D721Med (cell line): ENCODE measurements around the gene PRLR.

ENCODE experiments used
- DNase-seq: peaks from one replicate; pipeline ENCODE4 v3.0.0; 2011; ENCODE audit warnings: low spot score; ENCODE audit not compliant: insufficient read length
- FAIRE-seq: peaks from 2 replicates; lab custom pipeline; 2011; peaks lifted over from hg19 to GRCh38; lab: Jason Lieb, UNC
- TF ChIP-seq, protein P1 (sequence below): IDR thresholded peaks from 2 replicates; pipeline ENCODE4 v1.5.1; 2012; ENCODE audit warnings: mild to moderate bottlenecking, control low read depth; ENCODE audit not compliant: insufficient read depth; ENCODE audit errors: missing control alignments

The PRLR gene

DNA sequence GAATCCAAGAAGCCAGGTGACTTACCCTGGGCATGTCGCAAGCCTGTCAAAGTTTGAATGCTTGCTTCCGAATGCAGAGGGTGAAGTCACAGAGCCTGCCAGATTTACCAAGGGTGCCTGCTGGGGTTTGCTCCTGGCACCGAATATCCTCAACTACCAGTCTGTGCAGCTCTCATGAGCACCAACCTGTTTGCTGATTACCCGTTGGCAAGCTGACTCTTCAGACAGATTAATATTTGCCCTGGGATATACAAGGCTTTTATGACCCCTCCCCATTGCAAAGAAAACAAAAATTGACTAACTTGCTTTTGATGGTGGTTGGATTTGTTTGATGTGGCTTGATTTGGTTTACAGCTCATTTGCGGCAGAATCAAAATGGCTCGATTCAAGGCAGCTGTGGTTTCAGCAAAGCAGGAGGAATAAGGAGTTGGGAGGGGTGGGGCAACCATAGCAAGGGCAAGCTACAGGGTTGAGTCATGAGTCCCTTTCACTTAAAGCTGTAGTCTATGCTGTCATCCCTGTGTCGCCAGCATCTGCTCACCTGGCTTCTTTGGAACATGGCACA is 100.3 kb downstream of the PRLR start:
- DNase-seq = no peak
- FAIRE-seq = no peak
- TF ChIP-seq, protein P1, sequence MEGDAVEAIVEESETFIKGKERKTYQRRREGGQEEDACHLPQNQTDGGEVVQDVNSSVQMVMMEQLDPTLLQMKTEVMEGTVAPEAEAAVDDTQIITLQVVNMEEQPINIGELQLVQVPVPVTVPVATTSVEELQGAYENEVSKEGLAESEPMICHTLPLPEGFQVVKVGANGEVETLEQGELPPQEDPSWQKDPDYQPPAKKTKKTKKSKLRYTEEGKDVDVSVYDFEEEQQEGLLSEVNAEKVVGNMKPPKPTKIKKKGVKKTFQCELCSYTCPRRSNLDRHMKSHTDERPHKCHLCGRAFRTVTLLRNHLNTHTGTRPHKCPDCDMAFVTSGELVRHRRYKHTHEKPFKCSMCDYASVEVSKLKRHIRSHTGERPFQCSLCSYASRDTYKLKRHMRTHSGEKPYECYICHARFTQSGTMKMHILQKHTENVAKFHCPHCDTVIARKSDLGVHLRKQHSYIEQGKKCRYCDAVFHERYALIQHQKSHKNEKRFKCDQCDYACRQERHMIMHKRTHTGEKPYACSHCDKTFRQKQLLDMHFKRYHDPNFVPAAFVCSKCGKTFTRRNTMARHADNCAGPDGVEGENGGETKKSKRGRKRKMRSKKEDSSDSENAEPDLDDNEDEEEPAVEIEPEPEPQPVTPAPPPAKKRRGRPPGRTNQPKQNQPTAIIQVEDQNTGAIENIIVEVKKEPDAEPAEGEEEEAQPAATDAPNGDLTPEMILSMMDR = no peak

DNA sequence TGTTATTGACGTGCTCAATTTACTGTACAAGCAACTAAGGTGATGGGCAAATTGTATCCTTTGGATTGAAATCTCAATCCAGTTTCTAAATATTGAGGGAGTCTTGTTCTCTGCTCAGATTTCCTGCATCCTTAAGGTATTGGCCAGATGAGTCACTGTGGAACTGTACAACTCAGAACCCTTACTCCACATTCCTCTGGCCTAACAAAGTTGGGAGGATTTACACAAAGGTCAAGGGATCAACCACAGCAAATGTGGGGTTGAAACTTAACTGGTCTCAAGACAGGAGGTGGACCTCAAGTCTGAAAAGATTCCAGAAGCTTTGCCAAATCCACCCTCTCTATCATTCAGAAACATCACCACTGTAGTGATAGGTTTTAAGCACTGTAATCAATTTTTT is 101.0 kb downstream of the PRLR start:
- FAIRE-seq (no peak), DNase-seq (no peak)
- TF ChIP-seq, protein P1 = no peak

DNA sequence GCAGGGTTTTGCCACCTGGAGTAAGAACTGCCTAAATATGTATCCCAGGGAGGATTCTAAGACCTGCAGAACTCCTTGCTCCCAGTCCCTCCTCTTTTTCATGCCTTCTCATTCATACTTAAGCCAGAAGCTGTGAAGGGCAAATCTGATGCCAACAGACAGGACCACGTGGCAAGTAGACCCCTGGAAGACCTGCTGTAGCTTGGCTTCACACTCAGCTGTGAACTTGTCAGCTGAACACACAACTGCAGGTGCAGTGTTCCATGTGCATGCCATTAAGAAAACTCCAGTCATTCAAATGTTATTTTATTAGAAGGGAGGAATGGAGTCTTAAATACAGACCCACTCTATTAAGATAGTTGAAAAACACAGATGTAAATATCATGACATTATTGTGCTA is 103.3 kb downstream of the PRLR start:
- FAIRE-seq = no peak
- TF ChIP-seq, protein P1 = no peak
- DNase-seq = no peak

DNA sequence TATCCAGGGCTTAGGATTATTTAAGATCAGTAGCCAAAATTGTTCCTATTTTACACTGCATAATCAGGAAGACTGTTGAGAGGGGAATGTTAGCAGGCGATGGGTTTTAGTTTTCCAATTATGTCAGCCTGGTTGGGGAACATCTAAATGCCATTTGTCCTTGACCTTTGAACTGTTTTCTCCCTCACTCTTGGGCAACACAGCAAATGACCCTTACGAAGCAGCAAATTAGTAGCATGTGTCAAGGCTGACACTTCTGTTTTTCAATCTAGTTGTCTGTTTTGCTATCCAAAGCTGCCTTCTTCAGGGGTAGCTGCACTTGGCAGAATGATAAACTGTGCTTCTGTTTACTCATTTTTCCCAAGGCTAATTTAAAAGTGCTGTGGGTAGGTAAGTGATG is 104.5 kb downstream of the PRLR start:
- TF ChIP-seq, protein P1 = no peak
- DNase-seq (no peak), FAIRE-seq (no peak)

DNA sequence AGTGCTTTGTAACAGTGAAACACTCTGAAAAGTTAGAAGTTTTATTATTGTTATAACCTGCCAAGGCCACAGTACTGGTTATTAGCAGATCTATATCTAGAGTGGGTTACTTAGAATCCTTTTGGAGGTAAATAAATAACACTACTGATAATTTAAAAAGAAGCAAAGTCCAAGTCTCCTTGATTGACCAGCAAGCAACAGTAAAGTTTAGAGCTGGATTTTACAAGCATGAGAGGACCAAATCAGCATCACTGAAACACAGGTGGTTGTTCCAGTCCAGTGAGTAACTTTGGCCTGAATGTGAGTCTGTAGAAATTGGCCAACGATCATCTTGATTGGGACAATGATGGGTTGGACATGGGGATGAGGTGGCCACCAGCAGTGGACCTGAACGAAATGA is 105.4 kb downstream of the PRLR start:
- FAIRE-seq = no peak
- TF ChIP-seq, protein P1 = no peak

DNA sequence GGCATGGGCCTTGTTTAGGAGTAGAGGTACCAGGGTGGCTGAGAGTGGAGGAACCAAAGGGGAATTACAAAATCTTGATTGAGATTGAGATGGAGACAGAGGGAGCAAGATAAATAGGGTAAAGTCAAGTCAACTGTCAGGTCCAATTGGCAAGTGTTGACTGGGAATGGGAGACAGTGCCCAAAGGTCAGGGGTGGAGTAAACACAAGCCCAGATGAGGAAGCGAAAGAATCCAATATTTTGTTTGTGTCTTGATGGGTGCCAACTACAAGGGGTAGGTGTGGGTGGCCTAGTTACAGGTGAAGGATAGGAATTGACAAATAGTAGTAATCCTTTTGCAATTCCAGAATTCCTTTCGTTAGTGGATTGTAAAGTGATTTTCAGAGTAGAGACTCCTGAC is 107.5 kb downstream of the PRLR start:
- TF ChIP-seq, protein P1 = no peak
- DNase-seq (no peak), FAIRE-seq (no peak)

More for the DNA sequence above, 105.4 kb downstream of the PRLR start:
- DNase-seq = no peak

DNA sequence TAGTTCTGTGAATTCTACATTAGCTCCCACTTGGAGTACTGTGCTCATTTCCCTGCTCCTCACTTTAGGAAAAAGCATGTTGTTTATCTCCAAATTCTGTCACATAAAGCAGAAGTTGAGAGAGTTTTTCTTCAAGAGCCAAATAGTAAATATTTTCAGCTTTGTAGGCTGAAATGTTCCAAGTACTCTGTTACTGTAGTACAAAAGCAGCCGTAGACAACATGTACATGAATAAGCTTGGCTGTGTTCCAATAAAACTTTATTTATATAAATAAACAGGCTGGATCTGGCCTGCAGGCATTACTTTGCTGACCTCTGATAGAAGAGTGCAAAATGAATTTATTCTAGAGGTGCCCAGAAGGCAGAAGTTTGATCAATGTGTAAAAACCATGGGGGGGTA is 109.6 kb downstream of the PRLR start:
- TF ChIP-seq, protein P1 = no peak
- FAIRE-seq (no peak), DNase-seq (no peak)
